ENCODE data around the gene MFRP.

DNA sequence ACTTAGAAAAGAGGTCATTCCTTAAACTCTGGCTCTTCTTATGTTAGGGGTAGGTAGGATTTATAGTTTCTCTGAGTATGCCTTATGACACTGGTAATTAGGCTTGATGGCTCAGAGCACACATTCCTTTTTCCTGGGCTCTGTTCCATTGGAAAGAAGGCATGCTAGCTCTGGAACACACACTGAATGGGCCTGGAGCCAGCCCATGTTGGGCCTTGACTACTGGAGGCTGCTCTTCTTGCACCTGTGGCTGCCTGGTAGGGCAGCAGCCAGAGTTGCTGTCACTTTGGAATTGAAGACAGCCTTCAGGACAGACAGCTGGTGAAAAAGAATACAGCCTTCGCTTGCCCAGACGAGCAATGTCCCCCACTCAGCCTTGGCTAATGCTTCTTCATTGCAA is 47.8 kb downstream of the MFRP start:
- TF ChIP-seq, protein P1, sequence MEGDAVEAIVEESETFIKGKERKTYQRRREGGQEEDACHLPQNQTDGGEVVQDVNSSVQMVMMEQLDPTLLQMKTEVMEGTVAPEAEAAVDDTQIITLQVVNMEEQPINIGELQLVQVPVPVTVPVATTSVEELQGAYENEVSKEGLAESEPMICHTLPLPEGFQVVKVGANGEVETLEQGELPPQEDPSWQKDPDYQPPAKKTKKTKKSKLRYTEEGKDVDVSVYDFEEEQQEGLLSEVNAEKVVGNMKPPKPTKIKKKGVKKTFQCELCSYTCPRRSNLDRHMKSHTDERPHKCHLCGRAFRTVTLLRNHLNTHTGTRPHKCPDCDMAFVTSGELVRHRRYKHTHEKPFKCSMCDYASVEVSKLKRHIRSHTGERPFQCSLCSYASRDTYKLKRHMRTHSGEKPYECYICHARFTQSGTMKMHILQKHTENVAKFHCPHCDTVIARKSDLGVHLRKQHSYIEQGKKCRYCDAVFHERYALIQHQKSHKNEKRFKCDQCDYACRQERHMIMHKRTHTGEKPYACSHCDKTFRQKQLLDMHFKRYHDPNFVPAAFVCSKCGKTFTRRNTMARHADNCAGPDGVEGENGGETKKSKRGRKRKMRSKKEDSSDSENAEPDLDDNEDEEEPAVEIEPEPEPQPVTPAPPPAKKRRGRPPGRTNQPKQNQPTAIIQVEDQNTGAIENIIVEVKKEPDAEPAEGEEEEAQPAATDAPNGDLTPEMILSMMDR (IDR thresholded peaks at IDR 0.05) = no peak
- no peak for TF ChIP-seq POLR2A (IDR thresholded peaks at IDR 0.05)
